ENCODE measurements around the gene PIGM. TPM values are rescaled to one million over a fixed set of nuclear protein-coding genes. Genes with fewer than 3 reads are reported as not detected.

Gene PIGM
- total RNA-seq, 1 donor from 2014 or later, result 9.5 TPM

DNA sequence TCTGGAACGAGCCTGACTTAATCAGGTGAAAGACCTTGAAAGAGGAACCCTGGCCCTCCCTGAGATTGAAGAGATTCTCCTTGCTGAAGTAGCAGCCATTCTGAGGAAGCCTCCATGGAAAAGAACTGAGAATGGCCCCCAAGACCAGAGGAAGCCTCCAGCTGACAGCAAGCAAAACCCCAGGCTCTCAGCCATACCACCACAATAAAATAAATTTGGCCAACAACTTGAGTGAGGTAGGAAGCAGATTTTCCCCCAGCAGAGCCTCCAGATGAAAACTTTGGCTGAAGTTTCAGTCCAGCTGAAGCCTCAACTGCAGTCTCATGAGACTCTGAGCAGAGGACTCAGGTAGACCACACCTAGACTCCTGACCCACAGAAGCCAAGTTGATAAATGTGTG is 43.8 kb downstream of the PIGM start:
- DNase-seq, result no peak

DNA sequence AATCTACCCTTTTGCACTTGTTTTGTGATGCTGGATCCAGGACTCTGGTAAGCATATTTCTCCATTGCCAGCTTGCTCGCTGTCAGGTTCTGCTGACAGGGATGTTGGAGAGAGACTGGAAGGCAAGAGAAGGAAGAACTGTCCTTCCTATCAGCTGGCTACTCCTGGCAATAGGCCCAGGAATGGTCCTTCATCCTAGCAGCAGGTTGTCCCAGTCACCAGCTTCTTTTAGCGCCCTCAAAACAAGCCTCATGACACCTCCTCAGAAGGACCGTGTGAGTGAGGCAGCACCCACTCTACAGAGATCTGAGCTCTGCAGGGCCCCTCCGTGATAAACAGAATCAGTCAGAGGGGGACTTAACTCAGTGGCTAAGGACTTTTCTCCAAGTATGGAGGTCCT is 44.6 kb downstream of the PIGM start:
- DNase-seq, result no peak

DNA sequence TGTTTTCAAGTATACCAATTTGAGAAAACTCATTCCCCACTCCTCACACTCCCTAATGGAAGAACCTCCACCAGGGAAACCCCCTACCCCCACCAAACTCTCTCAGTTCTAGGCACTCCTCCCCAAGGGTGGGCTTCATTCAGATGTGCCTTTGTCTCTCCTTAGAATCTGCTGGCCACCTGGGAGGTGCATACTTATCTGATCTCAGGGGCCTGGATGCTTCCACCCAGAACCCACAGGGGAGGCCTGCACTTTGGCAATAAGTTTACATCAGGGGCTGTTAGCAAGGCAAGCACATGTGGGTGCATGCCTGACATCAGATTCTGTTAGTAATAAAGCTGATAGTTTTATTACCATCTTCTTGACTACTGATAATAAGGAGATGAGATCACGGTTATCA is 45.3 kb downstream of the PIGM start:
- DNase-seq, result no peak

DNA sequence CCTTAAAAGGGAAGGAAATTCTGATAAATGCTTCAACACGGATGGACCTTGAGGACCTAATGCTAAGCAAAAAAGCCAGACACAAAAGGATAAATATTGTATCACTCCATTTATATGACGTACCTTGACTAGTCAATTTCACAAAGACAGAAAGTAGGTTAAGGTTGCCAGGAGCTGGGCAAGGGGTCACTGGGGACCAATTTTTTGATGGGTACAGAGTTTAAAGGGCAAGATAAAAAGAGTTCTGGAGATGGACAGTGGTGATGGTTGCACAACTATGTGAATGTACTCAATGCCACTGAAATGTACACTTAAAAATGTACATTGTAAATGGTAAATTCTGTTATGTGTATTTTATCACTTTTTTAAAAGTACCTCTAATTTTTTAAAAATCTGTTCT is 45.7 kb downstream of the PIGM start:
- no peak for DNase-seq

DNA sequence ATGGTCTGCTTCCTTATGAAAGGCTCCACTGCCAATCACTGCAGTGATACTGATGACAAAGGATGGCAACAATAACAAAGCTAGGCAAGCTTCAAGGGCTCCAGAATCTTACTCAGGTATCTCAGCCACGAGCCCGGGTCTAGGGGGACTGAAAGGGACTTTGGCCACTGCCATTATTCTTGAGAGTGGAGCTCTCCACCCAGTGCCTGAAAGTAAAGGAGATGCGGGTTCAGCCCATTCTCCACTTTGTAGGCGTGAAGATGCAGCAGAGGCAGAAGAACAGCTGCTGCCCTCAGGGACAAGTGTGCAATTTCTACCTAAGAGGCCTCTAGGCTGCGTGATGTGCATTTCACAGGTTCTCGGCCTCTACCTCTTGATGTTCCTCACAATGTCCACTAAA is 46.3 kb downstream of the PIGM start:
- no peak for DNase-seq

DNA sequence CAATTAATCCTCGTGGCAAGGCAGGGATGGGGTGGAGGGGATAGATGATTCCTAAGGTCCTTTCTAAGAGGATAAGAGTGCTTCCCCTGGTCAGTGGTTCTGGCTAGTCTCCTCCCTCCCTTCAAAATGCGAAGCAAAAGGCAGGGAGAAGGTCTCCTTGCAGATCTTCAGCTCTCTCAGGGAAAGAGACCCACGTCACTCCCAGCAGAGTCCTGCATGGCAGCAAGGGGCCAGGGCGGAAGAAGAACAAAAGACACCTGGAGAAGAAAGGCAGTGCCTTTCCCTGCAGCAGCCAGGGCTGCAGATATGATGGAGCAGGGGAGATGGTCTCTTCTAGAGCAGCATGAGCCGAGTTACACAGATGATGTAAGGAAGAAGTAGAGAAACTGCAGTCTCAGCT is 48.1 kb downstream of the PIGM start:
- no peak for DNase-seq

DNA sequence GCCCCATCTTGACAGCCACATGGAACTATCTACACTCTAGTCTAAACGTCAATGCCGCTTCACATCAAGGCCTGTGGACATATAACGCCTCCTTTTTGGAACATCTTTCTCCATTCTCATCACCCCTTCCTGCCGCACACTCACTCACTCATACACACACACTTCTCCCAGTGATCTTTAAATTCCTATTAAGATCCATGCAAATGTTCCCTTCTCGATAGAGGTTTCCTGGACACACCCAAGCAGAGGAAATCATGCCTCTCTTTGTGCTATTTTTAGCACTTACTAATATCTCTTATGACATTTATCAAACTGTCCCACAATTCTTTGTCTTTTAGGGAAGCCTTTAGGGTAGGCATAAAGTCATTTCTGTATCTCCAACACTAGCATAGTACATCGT is 49.5 kb downstream of the PIGM start:
- no peak for DNase-seq

DNA sequence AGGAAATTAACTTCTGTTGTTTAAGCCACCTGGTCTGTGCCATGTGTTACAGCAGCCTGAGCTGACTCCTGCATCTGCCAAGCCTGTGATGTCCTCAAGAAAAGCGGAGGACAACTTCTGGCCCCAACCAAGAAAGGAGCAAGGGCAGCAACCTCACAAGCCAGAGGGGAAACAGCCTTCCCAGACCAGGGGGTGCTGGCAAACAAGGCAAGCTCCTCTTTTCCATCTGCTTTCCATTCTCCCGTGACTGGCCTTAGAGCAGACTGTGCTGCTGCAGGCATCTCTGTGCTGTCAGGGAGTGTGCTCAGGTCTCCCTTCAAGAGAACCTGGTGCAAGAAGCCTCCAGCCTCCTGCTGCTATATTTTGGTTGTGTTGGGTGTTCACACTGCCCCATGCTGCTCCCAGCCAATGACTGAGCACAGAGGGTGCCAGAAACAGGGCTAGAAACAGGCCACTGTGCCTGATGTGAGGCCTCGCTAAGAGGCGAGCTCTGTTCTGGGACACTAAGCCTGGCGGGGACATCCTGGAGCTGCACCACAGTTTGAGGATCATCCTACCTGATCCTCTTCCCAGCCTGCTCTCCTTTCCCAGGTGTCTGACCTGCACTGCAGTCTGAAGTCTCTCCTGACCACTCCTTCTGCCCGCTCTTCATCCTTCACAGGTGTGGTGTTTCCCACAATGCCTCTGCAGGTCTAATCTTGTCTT is 50.3 kb downstream of the PIGM start:
- DNase-seq, result no peak

DNA sequence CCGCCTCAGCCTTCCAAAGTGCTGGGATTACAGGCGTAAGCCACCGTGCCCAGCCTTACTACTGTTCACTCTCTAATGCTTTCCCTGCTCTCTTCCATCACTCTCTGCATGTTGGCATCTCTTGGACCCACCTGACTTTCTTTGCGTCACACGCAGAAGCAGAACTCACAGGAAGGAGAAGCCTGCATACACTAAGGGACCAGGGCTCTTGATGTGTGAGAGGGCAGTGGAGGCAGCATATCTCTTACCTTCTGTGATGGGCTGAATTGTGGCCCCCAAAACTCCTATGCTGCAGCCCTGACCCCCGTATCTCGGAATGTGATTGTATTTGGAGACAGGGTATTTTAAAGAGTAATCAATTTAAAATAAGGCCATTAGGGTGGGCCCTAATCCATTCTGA is 51.0 kb downstream of the PIGM start:
- no peak for DNase-seq

DNA sequence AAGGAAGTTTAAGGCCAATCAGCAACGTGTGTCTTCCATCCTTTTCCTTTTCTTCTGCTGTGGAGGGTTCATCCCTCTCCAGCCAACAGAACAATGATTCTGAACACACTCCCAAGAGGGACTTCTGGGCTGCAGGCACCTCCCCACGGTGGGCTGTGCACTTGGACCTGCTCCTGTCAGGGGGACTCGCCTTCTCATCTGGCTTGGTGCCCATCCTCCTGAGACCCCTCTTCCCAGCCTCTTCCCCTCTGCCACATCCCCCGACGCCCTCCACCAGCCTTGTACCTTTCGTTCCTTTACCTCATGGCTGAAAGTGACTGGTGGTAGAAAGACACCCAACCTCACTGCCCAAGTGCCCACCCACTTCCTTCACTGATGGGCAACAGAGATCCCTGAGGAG is 51.7 kb downstream of the PIGM start:
- no peak for DNase-seq

DNA sequence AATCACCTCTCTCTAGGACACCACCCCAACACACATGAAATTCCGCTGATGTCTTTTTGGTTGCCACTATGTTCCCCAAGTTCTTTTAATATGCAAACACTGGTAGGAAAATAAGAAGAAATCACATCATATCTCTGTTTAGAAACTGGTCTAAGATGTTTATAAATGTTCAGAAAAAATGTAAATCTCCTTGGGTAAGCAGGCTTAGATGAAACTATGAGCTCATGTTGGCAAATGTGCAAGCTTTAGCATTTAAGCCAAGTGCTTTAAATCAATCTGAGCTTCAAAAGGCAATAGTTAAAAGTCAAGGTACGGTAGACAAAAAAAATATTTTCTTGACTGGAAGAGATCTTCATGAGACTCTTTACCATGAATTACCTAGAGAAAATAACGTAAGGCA is 52.5 kb downstream of the PIGM start:
- no peak for DNase-seq

DNA sequence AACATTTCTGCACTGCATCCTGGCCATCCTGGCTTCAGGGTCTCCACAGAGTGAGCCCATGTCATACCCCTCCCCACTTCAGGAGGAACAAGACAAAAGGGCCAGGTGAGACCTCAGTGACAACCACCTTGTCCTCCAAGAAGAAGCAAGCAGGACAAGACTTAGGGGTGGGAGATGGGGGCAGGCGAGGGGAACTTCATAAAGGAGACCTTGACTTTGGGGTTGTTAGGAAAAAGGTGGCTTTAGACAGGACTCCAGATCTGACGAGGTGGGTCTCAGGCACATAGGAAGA is 53.7 kb downstream of the PIGM start:
- no peak for DNase-seq

DNA sequence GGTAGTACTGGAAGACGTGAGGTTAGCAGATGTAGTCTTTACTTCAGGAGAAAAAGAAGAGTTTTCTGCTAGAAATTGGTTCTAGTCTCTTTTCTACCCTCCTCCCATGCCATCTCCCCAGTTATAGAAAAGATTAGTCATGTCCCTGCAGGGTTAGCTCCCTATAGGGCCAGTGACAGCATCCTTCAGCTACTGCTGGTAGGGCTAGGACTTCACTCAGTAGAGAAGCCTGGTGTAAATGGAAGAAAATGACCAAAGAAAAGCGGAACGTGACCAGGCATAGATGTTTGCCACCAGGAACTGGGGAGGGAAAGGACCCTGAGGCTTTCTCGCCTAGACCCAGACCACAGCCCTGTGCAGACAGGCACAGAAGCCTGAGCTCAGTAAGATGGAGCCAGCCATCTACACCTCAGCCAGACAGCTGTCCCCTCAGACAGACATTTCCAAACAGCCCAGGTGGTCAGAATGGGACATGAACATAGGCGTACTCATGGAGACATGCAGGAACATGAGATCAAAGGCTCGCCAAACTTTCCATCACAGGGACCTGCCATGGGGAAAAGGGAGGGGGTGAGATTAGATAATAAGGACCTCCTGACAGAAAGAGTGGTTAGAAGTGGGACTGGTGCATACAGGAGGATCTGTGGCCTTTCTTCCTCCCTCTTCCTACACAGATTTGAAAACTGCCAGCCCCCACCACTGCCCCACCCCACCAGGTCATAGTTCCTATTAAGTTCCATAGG is 54.3 kb downstream of the PIGM start:
- DNase-seq, result no peak

Other genes starting within 250 kb of the PIGM start
- not detected for gene FCRL6, start 229.6 kb downstream of the PIGM start, total RNA-seq
- gene SLAMF8, start 205.1 kb downstream of the PIGM start, total RNA-seq, result not detected
- not detected for gene VSIG8, start 169.3 kb downstream of the PIGM start, total RNA-seq
- 0.47 TPM for gene CFAP45, start 131.8 kb downstream of the PIGM start, total RNA-seq
- gene TAGLN2, start 106.5 kb downstream of the PIGM start, total RNA-seq, result 28.1 TPM
- gene IGSF9, start 86.4 kb downstream of the PIGM start, total RNA-seq, result 5.9 TPM
- gene SLAMF9, start 77.8 kb downstream of the PIGM start, total RNA-seq, result not detected
- gene KCNJ10, start 38.2 kb upstream of the PIGM start, total RNA-seq, result 1.6 TPM
- 14.7 TPM for gene KCNJ9, start 49.5 kb upstream of the PIGM start, total RNA-seq
- gene IGSF8, start 66.6 kb upstream of the PIGM start, total RNA-seq, result 49.8 TPM
- gene ATP1A2, start 83.8 kb upstream of the PIGM start, total RNA-seq, result 47.1 TPM
- gene ATP1A4, start 119.6 kb upstream of the PIGM start, total RNA-seq, result 0.31 TPM
- 3.4 TPM for gene CASQ1, start 158.6 kb upstream of the PIGM start, total RNA-seq
- gene PEA15, start 173.4 kb upstream of the PIGM start, total RNA-seq, result 99.0 TPM
- gene DCAF8, start 230.6 kb upstream of the PIGM start, total RNA-seq, result 64.6 TPM